MCF 10A (cell line): ENCODE data around the gene FOXP2. TPM values are rescaled to one million over a fixed set of nuclear protein-coding genes. Genes with fewer than 3 reads are reported as not detected.

Experiments
- BruUV-seq: library from RNA; stranded (reverse); fragments of 400-500 nt; replicated peaks from 2 replicates; lab custom pipeline; 2021; lab: Mats Ljungman, UMichigan
- CTCF ChIA-PET: fragments of 300-600 bp; sonication (Branson Sonifier 250); formaldehyde crosslinking; extraction: SDS; loops from one replicate; lab custom pipeline; 2021; ENCODE audit warnings: antibody characterized with exemption, inconsistent platforms; lab: Yijun Ruan, JAX
- POLR2A ChIA-PET: fragments of 300-600, 350-650 bp; sonication (Branson Sonifier 250); formaldehyde crosslinking; extraction: SDS; loops from one replicate; lab custom pipeline; 2020; ENCODE audit warnings: antibody characterized with exemption, inconsistent platforms; lab: Yijun Ruan, JAX
- DNase-seq: peaks from one replicate; pipeline ENCODE4 v3.0.0-alpha.2; 2018; ENCODE audit not compliant: unreplicated experiment
- H3K27ac Mint-ChIP-seq: one replicate; pipeline ENCODE4 v1.8.0; 2022; ENCODE audit warnings: mild to moderate bottlenecking, low read depth, mixed read lengths; ENCODE audit not compliant: unreplicated experiment
- H3K27me3 Mint-ChIP-seq: one replicate; pipeline ENCODE4 v1.8.0; 2022; ENCODE audit warnings: mixed read lengths; ENCODE audit not compliant: insufficient read depth, unreplicated experiment
- H3K36me3 Mint-ChIP-seq: one replicate; pipeline ENCODE4 v1.8.0; 2022; ENCODE audit warnings: mild to moderate bottlenecking, moderate library complexity, mixed read lengths; ENCODE audit not compliant: insufficient read depth, unreplicated experiment
- H3K4me1 Mint-ChIP-seq: one replicate; pipeline ENCODE4 v1.8.0; 2022; ENCODE audit warnings: mixed read lengths; ENCODE audit not compliant: insufficient read depth, unreplicated experiment
- H3K4me3 Mint-ChIP-seq: one replicate; pipeline ENCODE4 v1.8.0; 2022; ENCODE audit warnings: mild to moderate bottlenecking, moderate library complexity, mixed read lengths; ENCODE audit not compliant: unreplicated experiment
- H3K9me3 Mint-ChIP-seq: one replicate; pipeline ENCODE4 v1.8.0; 2022; ENCODE audit warnings: mixed read lengths; ENCODE audit not compliant: unreplicated experiment
- CTCF ChIP-seq: fragments of 200-600 bp; IDR thresholded peaks from one replicate; pipeline ENCODE4 v1.8.0; 2022; ENCODE audit warnings: antibody characterized with exemption, mild to moderate bottlenecking; ENCODE audit not compliant: unreplicated experiment
- intact Hi-C: fragments of 100-400 bp; cut with micrococcal nuclease; formaldehyde crosslinking; loops from 2 replicates; pipeline ENCODE4 v1.14.1; 2022
- total RNA-seq: library from RNA; stranded (reverse); gene quantifications from 2 replicates; pipeline ENCODE4 v1.2.3, GENCODE V29; 2022

The FOXP2 gene
- total RNA-seq, 1 experiment from 2014 or later = not detected

- ChIA-PET POLR2A (no interaction called here), CTCF (interaction anchor here (1.2 kb wide), 1 partner anchor 9 kb away, joined by 3 read pairs; no protein-coding TSS in a partner anchor)
- intact Hi-C loops = no loop called here
- Mint-ChIP-seq H3K9me3 (no peaks in the 10 kb centered on the region), H3K4me3 (no peak overlapping the region), H3K27ac (no peak overlapping the region), H3K27me3 (peaks cover 15% of the 10 kb centered on the region), H3K36me3 (no peaks in the 10 kb centered on the region), H3K4me1 (no peaks in the 10 kb centered on the region)
- DNase-seq = no peak
- TF ChIP-seq CTCF = no peak
- no TSS peak for BruUV-seq
Measured at GRCh38 chr7:114416129-114416990, 1.7 kb downstream of the FOXP2 start.

GRCh38 chr7:114417290-114417689, 2.7 kb downstream of the FOXP2 start:
- Mint-ChIP-seq H3K27me3 (peaks cover 20% of the 10 kb centered on the region), H3K4me1 (no peaks in the 10 kb centered on the region), H3K4me3 (no peak overlapping the region), H3K27ac (no peak overlapping the region), H3K36me3 (no peaks in the 10 kb centered on the region), H3K9me3 (no peaks in the 10 kb centered on the region)
- no peak for DNase-seq
- CTCF ChIA-PET = interaction anchor here (0.7 kb wide), 1 partner anchor 1013 kb away, joined by 3 read pairs; no protein-coding TSS in a partner anchor
- POLR2A ChIA-PET = no interaction called here
- TF ChIP-seq CTCF = no peak
- intact Hi-C loops = no loop called here
- no TSS peak for BruUV-seq

GRCh38 chr7:114418117-114418516, 3.5 kb downstream of the FOXP2 start:
- Mint-ChIP-seq H3K4me3 (no peak overlapping the region), H3K9me3 (no peaks in the 10 kb centered on the region), H3K4me1 (no peaks in the 10 kb centered on the region), H3K27me3 (peaks cover 28% of the 10 kb centered on the region), H3K36me3 (no peaks in the 10 kb centered on the region), H3K27ac (no peak overlapping the region)
- DNase-seq = no peak
- TF ChIP-seq CTCF = no peak
- no TSS peak for BruUV-seq
- intact Hi-C loops = no loop called here
- POLR2A ChIA-PET = no interaction called here
- CTCF ChIA-PET = interaction anchor here (0.5 to 0.7 kb wide), 3 partner anchors 11 to 1014 kb away, joined by 3 to 5 read pairs (median 3); no protein-coding TSS in a partner anchor

GRCh38 chr7:114419441-114420272, 5.0 kb downstream of the FOXP2 start:
- Mint-ChIP-seq H3K36me3 (no peaks in the 10 kb centered on the region), H3K4me1 (no peaks in the 10 kb centered on the region), H3K27ac (no peak overlapping the region), H3K4me3 (no peak overlapping the region), H3K27me3 (peaks cover 39% of the 10 kb centered on the region), H3K9me3 (no peaks in the 10 kb centered on the region)
- DNase-seq = no peak
- ChIA-PET CTCF (interaction anchor here (0.6 to 0.7 kb wide), 3 partner anchors 163 to 1721 kb away, joined by 3 read pairs; no protein-coding TSS in a partner anchor), POLR2A (interaction anchor here (0.7 kb wide), 1 partner anchor 555 kb away, joined by 3 read pairs; no protein-coding TSS in a partner anchor)
- no peak for TF ChIP-seq CTCF
- intact Hi-C loops = no loop called here
- no TSS peak for BruUV-seq
